Mesendoderm (in vitro differentiated cells): Measurements from ENCODE around the gene MAN2A1.

Source experiments
- DNase-seq: peaks from one replicate; pipeline ENCODE4 v3.0.0; 2013
- H2AK5ac ChIP-seq: 2 replicates; pipeline ENCODE4 v1.6.1; 2013; ENCODE audit warnings: low read length, inconsistent platforms
- H2BK120ac ChIP-seq: 2 replicates; pipeline ENCODE4 v1.6.1; 2013; ENCODE audit warnings: low read depth, mild to moderate bottlenecking, low read length, moderate library complexity, mixed read lengths
- H2BK15ac ChIP-seq: replicated peaks from 2 replicates; pipeline ENCODE4 v1.6.1; 2013; ENCODE audit warnings: low read depth, mild to moderate bottlenecking, moderate library complexity
- H2BK5ac ChIP-seq: 2 replicates; pipeline ENCODE4 v1.6.1; 2013; ENCODE audit warnings: low read length, inconsistent platforms
- H3K18ac ChIP-seq: 2 replicates; pipeline ENCODE4 v1.6.1; 2013; ENCODE audit warnings: mild to moderate bottlenecking, low read length, mixed read lengths
- H3K23ac ChIP-seq: one replicate; pipeline ENCODE4 v1.6.1; 2013; ENCODE audit warnings: low read length
- H3K27ac ChIP-seq: 2 replicates; pipeline ENCODE4 v1.5.1; 2013; ENCODE audit warnings: low read depth, mild to moderate bottlenecking, inconsistent platforms, low read length, moderate library complexity
- H3K27me3 ChIP-seq: 2 replicates; pipeline ENCODE4 v1.6.1; 2013; ENCODE audit warnings: low read length, control low read depth, mild to moderate bottlenecking, inconsistent platforms; ENCODE audit not compliant: insufficient read depth, poor library complexity
- H3K36me3 ChIP-seq: 2 replicates; pipeline ENCODE4 v1.6.1; 2013; ENCODE audit warnings: low read length, inconsistent platforms; ENCODE audit not compliant: control insufficient read depth, insufficient read depth
- H3K4ac ChIP-seq: one replicate; pipeline ENCODE4 v1.6.1; 2013; ENCODE audit warnings: low read depth, mild to moderate bottlenecking, low read length, moderate library complexity
- H3K4me1 ChIP-seq: 2 replicates; pipeline ENCODE4 v1.6.1; 2013; ENCODE audit warnings: low read depth, low read length, inconsistent platforms; ENCODE audit not compliant: control insufficient read depth
- H3K4me2 ChIP-seq: 2 replicates; pipeline ENCODE4 v1.6.1; 2013; ENCODE audit warnings: low read length
- H3K4me3 ChIP-seq: 2 replicates; pipeline ENCODE4 v1.5.1; 2013; ENCODE audit warnings: mild to moderate bottlenecking, low read length
- H3K56ac ChIP-seq: one replicate; pipeline ENCODE4 v1.6.1; 2013; ENCODE audit warnings: low read length
- H3K79me1 ChIP-seq: 2 replicates; pipeline ENCODE4 v1.6.1; 2013; ENCODE audit warnings: low read length, inconsistent platforms
- H3K79me2 ChIP-seq: 2 replicates; pipeline ENCODE4 v1.6.1; 2013; ENCODE audit warnings: mild to moderate bottlenecking, low read length; ENCODE audit not compliant: control insufficient read depth, insufficient read depth
- H3K9ac ChIP-seq: 2 replicates; pipeline ENCODE4 v1.6.1; 2013; ENCODE audit warnings: low read length, inconsistent platforms
- H4K5ac ChIP-seq: one replicate; pipeline ENCODE4 v1.6.1; 2013; ENCODE audit warnings: low read length
- H4K8ac ChIP-seq: one replicate; pipeline ENCODE4 v1.6.1; 2013; ENCODE audit warnings: low read depth, mild to moderate bottlenecking, control low read depth, low read length, moderate library complexity
- WGBS: extraction: QIAGEN DNeasy Blood & Tissue Kit; methylation state at CpG from one replicate; pipeline ENCODE4 v1.1.7; 2013; ENCODE audit warnings: low lambda C conversion rate, missing lambda C conversion rate; ENCODE audit not compliant: insufficient coverage; ENCODE audit errors: extremely low coverage; 5-methylcytosine and 5-hydroxymethylcytosine counted together

The MAN2A1 gene

DNA sequence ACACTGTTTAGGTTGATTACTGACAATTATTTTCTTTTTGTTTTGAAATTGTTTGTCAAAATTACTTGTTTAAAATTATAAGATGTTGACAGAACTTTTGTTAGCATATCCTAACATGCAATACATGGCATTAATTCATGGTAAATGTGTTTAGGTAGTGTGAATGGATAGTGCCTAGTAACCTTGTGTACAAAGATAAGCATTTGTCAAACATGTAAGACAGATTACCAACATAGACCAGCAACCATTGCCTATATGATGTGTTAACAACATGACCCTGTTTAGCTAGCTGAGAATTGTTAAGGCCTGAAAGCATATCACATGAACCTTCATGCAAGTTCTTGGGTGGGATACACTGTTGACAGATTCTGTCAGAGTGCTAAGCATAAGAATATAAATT lies 13.4 kb downstream of the MAN2A1 start:
- Histone ChIP-seq H3K4me2 (no peak overlapping the region), H3K9ac (no peak overlapping the region), H3K79me2 (peaks cover 84% of the 10 kb centered on the region), H4K8ac (no peak overlapping the region), H3K56ac (no peak overlapping the region), H2AK5ac (no peak overlapping the region), H2BK15ac (no peak overlapping the region), H3K23ac (no peak overlapping the region), H3K4me3 (no peak overlapping the region), H3K4me1 (peaks cover 13% of the 10 kb centered on the region), H3K79me1 (peaks cover 23% of the 10 kb centered on the region), H2BK5ac (no peak overlapping the region), H3K27me3 (no peaks in the 10 kb centered on the region), H3K36me3 (peaks cover 2% of the 10 kb centered on the region), H2BK120ac (no peak overlapping the region), H3K4ac (no peak overlapping the region), H3K18ac (no peak overlapping the region), H4K5ac (no peak overlapping the region), H3K27ac (no peak overlapping the region)
- no peak for DNase-seq

DNA sequence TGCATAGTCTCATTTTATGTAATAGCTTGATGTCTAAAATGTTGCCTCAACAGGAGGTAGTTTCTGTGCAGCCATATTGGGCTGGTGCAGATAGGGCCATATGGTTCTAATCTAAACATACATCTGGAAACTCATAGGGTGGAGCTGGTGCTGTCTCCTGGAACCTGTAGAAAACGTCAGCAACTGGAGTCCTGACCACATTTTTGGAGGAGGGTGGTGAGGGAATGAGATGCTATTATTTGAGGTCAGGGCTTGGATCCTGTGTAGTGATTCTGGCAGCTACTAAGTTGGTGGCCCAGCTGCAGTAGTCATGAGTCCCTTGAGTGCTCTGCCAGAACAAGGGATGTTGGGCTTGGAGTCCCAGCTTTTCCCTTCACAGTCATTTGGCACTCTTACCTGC lies 14.1 kb downstream of the MAN2A1 start:
- no peak overlapping the region for H4K8ac ChIP-seq
- H3K27me3 ChIP-seq = no peaks in the 10 kb centered on the region
- H2BK15ac ChIP-seq = no peak overlapping the region
- H3K4me2 ChIP-seq = no peak overlapping the region
- no peak overlapping the region for H2BK5ac ChIP-seq
- H3K4ac ChIP-seq = no peak overlapping the region
- H3K79me2 ChIP-seq = peaks cover 85% of the 10 kb centered on the region
- peaks cover 2% of the 10 kb centered on the region for H3K36me3 ChIP-seq
- peaks cover 13% of the 10 kb centered on the region for H3K4me1 ChIP-seq
- no peak overlapping the region for H3K56ac ChIP-seq
- DNase-seq = no peak
- no peak overlapping the region for H3K9ac ChIP-seq
- peaks cover 26% of the 10 kb centered on the region for H3K79me1 ChIP-seq
- no peak overlapping the region for H2BK120ac ChIP-seq
- no peak overlapping the region for H3K27ac ChIP-seq
- no peak overlapping the region for H2AK5ac ChIP-seq
- H3K18ac ChIP-seq = no peak overlapping the region
- no peak overlapping the region for H4K5ac ChIP-seq
- no peak overlapping the region for H3K4me3 ChIP-seq
- H3K23ac ChIP-seq = no peak overlapping the region
- WGBS = no CpG with 5 or more reads among the region's 1 CpG

DNA sequence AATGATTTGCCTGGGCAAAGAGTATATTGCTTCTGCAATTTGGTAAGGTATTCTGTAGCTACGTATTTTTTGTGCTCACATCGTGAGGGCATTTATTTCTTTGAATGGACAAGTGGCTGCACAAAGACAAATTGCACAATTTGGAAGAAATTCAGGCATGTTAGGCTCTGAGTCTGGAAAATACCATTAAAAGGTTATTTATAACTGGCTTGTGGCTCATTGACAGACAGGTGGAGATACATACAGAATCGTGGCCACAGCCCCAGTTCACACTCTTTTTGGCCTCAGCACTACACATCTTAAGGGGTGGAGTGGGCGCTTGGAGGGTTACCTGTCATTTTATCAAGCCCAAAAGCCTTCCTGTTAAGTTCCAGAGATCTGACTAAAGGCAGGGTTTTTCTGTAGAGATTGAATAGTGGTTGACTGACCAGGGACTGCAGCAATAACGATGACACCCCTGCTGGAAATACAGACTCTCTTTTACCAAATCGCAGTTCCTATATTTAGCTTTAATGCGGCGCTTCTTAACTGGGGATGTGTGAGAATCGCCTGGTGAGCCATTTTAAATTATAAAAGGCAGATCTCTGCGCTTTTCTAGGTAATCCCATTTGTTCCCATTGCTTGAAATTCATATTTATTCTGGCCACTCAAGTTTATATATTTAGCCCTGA lies 14.7 kb downstream of the MAN2A1 start:
- Histone ChIP-seq H2BK5ac (no peak overlapping the region), H3K18ac (no peak overlapping the region), H3K4me1 (peaks cover 13% of the 10 kb centered on the region), H3K4ac (no peak overlapping the region), H4K8ac (no peak overlapping the region), H3K27ac (no peak overlapping the region), H3K36me3 (peaks cover 2% of the 10 kb centered on the region), H3K79me1 (peaks cover 26% of the 10 kb centered on the region), H3K9ac (no peak overlapping the region), H3K79me2 (peaks cover 86% of the 10 kb centered on the region), H3K27me3 (no peaks in the 10 kb centered on the region), H3K4me2 (no peak overlapping the region), H2BK15ac (no peak overlapping the region), H4K5ac (no peak overlapping the region), H3K4me3 (no peak overlapping the region), H2AK5ac (no peak overlapping the region), H2BK120ac (no peak overlapping the region), H3K23ac (no peak overlapping the region), H3K56ac (no peak overlapping the region)
- DNase-seq = no peak
- WGBS = no CpG with 5 or more reads among the region's 10 CpGs

GRCh38 chr5:109705596-109705995 lies 15.9 kb downstream of the MAN2A1 start:
- H2BK15ac ChIP-seq = no peak overlapping the region
- no peak overlapping the region for H3K4ac ChIP-seq
- no peak overlapping the region for H2AK5ac ChIP-seq
- no peaks in the 10 kb centered on the region for H3K27me3 ChIP-seq
- no peak overlapping the region for H2BK5ac ChIP-seq
- H3K4me3 ChIP-seq = no peak overlapping the region
- H3K79me2 ChIP-seq = peaks cover 81% of the 10 kb centered on the region
- H4K5ac ChIP-seq = no peak overlapping the region
- no peak overlapping the region for H2BK120ac ChIP-seq
- no peaks in the 10 kb centered on the region for H3K36me3 ChIP-seq
- peaks cover 11% of the 10 kb centered on the region for H3K4me1 ChIP-seq
- no peak overlapping the region for H3K9ac ChIP-seq
- H3K4me2 ChIP-seq = no peak overlapping the region
- H4K8ac ChIP-seq = no peak overlapping the region
- WGBS = no CpG with 5 or more reads among the region's 1 CpG
- no peak overlapping the region for H3K56ac ChIP-seq
- H3K79me1 ChIP-seq = peaks cover 22% of the 10 kb centered on the region
- H3K27ac ChIP-seq = no peak overlapping the region
- no peak overlapping the region for H3K23ac ChIP-seq
- DNase-seq = peak; percentile 52
- H3K18ac ChIP-seq = no peak overlapping the region

GRCh38 chr5:109706095-109706494 lies 16.4 kb downstream of the MAN2A1 start:
- H2BK120ac ChIP-seq = no peak overlapping the region
- no peak overlapping the region for H2BK15ac ChIP-seq
- H3K56ac ChIP-seq = no peak overlapping the region
- H3K79me1 ChIP-seq = peaks cover 22% of the 10 kb centered on the region
- no peak overlapping the region for H3K4me3 ChIP-seq
- H4K8ac ChIP-seq = no peak overlapping the region
- no peaks in the 10 kb centered on the region for H3K36me3 ChIP-seq
- peaks cover 11% of the 10 kb centered on the region for H3K4me1 ChIP-seq
- H3K23ac ChIP-seq = no peak overlapping the region
- no peak overlapping the region for H2AK5ac ChIP-seq
- no peak overlapping the region for H3K4me2 ChIP-seq
- no peak overlapping the region for H3K4ac ChIP-seq
- H3K27ac ChIP-seq = no peak overlapping the region
- H3K9ac ChIP-seq = no peak overlapping the region
- WGBS = no CpG with 5 or more reads among the region's 1 CpG
- DNase-seq = no peak
- H3K27me3 ChIP-seq = no peaks in the 10 kb centered on the region
- no peak overlapping the region for H4K5ac ChIP-seq
- H2BK5ac ChIP-seq = no peak overlapping the region
- no peak overlapping the region for H3K18ac ChIP-seq
- H3K79me2 ChIP-seq = peaks cover 79% of the 10 kb centered on the region

DNA sequence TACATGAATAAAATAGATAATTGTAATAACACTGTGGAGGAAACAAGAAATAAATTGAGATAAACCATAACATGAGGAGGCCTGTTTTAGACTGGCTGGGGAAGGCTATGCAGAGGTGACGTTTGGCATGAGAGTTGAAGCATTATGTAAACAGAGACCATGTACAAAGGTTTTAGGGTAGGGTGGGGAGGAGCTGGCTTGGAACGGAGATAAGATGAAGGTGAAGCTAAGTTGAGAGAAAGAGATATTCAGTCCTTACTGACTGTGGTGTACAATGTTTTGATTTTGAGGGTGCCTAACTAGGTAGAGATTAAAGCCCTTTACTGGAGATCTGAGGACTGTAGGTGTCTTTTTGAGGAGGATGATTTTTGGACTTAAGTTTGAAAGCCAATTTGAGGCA lies 17.8 kb downstream of the MAN2A1 start:
- H3K4me1 ChIP-seq = peaks cover 6% of the 10 kb centered on the region
- WGBS = no CpG with 5 or more reads among the region's 2 CpGs

More for the DNA sequence above, 17.8 kb downstream of the MAN2A1 start:
- Histone ChIP-seq H2BK120ac (no peak overlapping the region), H3K56ac (no peak overlapping the region), H3K27ac (no peak overlapping the region), H3K23ac (no peak overlapping the region), H3K4me2 (no peak overlapping the region), H2BK15ac (no peak overlapping the region), H2BK5ac (no peak overlapping the region), H4K5ac (no peak overlapping the region), H3K27me3 (no peaks in the 10 kb centered on the region), H3K79me1 (peaks cover 24% of the 10 kb centered on the region), H3K4ac (no peak overlapping the region), H3K18ac (no peak overlapping the region), H3K36me3 (no peaks in the 10 kb centered on the region), H3K9ac (no peak overlapping the region), H2AK5ac (no peak overlapping the region), H3K79me2 (peaks cover 76% of the 10 kb centered on the region), H4K8ac (peak overlapping the region; percentile 14), H3K4me3 (no peak overlapping the region)
- DNase-seq = no peak
